Measurements from ENCODE around the gene CFAP53.

DNA sequence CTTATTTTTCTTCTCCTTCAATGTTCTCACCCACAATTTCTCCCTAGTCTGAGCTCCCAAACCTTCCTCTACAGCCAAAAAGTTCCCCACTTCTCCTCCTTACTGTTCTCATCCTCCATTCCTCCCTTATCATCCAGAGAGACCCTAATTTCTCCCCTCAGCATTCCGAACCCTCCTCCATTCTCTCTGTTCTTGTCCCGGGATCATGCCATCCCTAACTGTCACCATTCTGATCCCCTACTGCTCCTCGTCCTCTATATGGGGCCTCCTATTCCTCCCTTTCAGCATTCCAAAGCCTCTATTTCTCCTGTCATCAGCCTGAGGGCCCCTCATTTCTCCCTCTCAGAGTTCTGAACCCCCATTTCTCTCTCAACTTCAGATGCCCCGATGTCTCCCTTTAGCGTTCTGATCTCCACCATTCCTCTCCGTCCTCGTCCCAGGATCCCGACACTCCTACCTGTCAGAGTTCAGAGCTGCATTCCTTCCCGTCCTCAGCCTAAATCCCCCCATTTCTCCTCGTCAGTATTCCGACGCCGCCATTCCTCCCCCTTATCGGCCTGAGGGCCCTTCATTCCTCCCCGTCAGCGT is 14.5 kb upstream of the CFAP53 start:
- TF ChIP-seq, protein P1, sequence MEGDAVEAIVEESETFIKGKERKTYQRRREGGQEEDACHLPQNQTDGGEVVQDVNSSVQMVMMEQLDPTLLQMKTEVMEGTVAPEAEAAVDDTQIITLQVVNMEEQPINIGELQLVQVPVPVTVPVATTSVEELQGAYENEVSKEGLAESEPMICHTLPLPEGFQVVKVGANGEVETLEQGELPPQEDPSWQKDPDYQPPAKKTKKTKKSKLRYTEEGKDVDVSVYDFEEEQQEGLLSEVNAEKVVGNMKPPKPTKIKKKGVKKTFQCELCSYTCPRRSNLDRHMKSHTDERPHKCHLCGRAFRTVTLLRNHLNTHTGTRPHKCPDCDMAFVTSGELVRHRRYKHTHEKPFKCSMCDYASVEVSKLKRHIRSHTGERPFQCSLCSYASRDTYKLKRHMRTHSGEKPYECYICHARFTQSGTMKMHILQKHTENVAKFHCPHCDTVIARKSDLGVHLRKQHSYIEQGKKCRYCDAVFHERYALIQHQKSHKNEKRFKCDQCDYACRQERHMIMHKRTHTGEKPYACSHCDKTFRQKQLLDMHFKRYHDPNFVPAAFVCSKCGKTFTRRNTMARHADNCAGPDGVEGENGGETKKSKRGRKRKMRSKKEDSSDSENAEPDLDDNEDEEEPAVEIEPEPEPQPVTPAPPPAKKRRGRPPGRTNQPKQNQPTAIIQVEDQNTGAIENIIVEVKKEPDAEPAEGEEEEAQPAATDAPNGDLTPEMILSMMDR (IDR thresholded peaks at IDR 0.05) = no peak
- TF ChIP-seq POLR2A (IDR thresholded peaks at IDR 0.05) (no peak), POLR2AphosphoS5 (IDR thresholded peaks at IDR 0.05) (no peak)
